ENCODE results near the gene SDC1. TPM values are rescaled to one million over a fixed set of nuclear protein-coding genes. Genes with fewer than 3 reads are reported as not detected.
"Not testable (repeated sequence)": the region's sequence is repeated elsewhere in the genome, so short reads cannot be mapped to it uniquely, and the experiment has no call there.

The SDC1 gene
- total RNA-seq, 1 donor from 2014 or later: 2.1 TPM

GRCh38 chr2:20198796-20199632, 25.9 kb downstream of the SDC1 start:
- Histone ChIP-seq H3K4me3 (ENCODE audit: low read length in 3 of 3) (no peak overlapping the region), H3K36me3 (ENCODE audit: control insufficient read depth in 3 of 3, insufficient read depth in 3 of 3, low read length in 3 of 3) (no peaks in the 10 kb centered on the region), H3K27me3 (ENCODE audit: control insufficient read depth in 3 of 3, insufficient read depth in 3 of 3, low read length in 3 of 3) (peaks cover 0 to 3% (median 0%) of the 10 kb centered on the region in 3 donors), H3K9ac (ENCODE audit: low read depth in 1 of 3, low read length in 3 of 3) (no peak overlapping the region), H3K27ac (ENCODE audit: low read depth, low read length) (no peak overlapping the region), H3K4me1 (ENCODE audit: control insufficient read depth in 3 of 3, insufficient read depth in 3 of 3, low read length in 3 of 3) (no peaks in the 10 kb centered on the region), H3K9me3 (ENCODE audit: control insufficient read depth in 3 of 3, low read length in 3 of 3) (no peaks in the 10 kb centered on the region)

DNA sequence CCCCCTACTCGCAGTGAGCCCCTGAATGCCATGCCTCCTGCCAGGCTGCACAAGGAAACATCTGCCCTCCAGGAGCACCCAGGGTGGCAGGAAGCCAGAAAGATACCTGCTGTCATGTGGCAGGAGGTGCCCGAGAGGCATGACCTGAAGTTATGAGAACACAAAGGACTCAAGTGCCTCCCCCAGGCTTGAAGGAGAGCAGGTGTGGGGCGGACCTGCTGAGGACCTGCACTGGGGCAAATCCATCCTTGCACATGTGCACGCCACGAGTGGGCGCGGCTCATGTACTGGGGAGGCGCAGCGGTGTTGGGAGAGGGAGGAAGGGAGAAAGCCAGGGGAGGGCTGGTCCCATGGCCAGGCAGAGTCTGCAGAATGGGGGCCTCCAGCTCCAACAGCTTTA, 26.9 kb downstream of the SDC1 start:
- Histone ChIP-seq H3K9me3 (ENCODE audit: control insufficient read depth in 3 of 3, low read length in 3 of 3) (no peaks in the 10 kb centered on the region), H3K36me3 (ENCODE audit: control insufficient read depth in 3 of 3, insufficient read depth in 3 of 3, low read length in 3 of 3) (no peaks in the 10 kb centered on the region), H3K4me3 (ENCODE audit: low read length in 3 of 3) (no peak overlapping the region), H3K27me3 (ENCODE audit: control insufficient read depth in 3 of 3, insufficient read depth in 3 of 3, low read length in 3 of 3) (peaks cover 0 to 3% (median 0%) of the 10 kb centered on the region in 3 donors), H3K27ac (ENCODE audit: low read depth, low read length) (no peak overlapping the region), H3K9ac (ENCODE audit: low read depth in 1 of 3, low read length in 3 of 3) (no peak overlapping the region), H3K4me1 (ENCODE audit: control insufficient read depth in 3 of 3, insufficient read depth in 3 of 3, low read length in 3 of 3) (no peaks in the 10 kb centered on the region)

- Histone ChIP-seq H3K4me3 (ENCODE audit: low read length in 3 of 3) (no peak overlapping the region), H3K9me3 (ENCODE audit: control insufficient read depth in 3 of 3, low read length in 3 of 3) (no peaks in the 10 kb centered on the region), H3K36me3 (ENCODE audit: control insufficient read depth in 3 of 3, insufficient read depth in 3 of 3, low read length in 3 of 3) (no peaks in the 10 kb centered on the region)
Measured at GRCh38 chr2:20197192-20197591, 27.7 kb downstream of the SDC1 start.

DNA sequence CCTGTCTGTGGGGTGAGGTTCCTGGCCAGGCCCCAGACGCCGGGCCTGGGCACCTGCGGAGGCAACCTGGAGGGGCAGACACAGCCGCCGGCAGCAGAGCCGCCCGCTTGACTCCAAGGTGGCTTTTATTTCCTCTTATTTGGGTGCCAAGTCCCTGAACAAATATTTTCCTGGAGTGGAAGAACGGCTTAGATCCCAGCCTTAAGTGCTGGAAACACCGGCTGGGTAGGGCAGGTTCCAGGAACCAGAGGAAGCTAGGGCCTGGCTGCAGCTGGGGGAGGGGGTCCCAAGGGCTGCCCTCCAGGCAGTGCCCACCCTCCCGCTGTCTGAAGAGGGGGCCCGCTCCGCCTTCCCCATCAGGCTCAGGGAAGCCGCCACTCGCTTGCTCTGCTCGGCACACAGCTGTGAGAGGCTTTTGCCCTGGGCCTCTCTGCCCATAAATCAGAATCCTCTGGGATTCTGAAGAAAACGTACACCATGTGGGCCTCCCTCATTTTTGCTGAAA, 28.2 kb downstream of the SDC1 start:
- H3K9me3 ChIP-seq (ENCODE audit: control insufficient read depth in 3 of 3, low read length in 3 of 3): no peaks in the 10 kb centered on the region
- no peak overlapping the region for H3K27ac ChIP-seq (ENCODE audit: low read depth, low read length)
- no peaks in the 10 kb centered on the region for H3K4me1 ChIP-seq (ENCODE audit: control insufficient read depth in 3 of 3, insufficient read depth in 3 of 3, low read length in 3 of 3)

More at GRCh38 chr2:20197192-20197591, 27.7 kb downstream of the SDC1 start:
- no peak overlapping the region for H3K27ac ChIP-seq (ENCODE audit: low read depth, low read length)
- no peaks in the 10 kb centered on the region for H3K4me1 ChIP-seq (ENCODE audit: control insufficient read depth in 3 of 3, insufficient read depth in 3 of 3, low read length in 3 of 3)
- no peak overlapping the region for H3K9ac ChIP-seq (ENCODE audit: low read depth in 1 of 3, low read length in 3 of 3)
- peaks cover 0 to 3% (median 0%) of the 10 kb centered on the region in 3 donors for H3K27me3 ChIP-seq (ENCODE audit: control insufficient read depth in 3 of 3, insufficient read depth in 3 of 3, low read length in 3 of 3)

GRCh38 chr2:20196053-20196656, 28.8 kb downstream of the SDC1 start:
- H3K36me3 ChIP-seq (ENCODE audit: control insufficient read depth in 3 of 3, insufficient read depth in 3 of 3, low read length in 3 of 3): no peaks in the 10 kb centered on the region
- no peaks in the 10 kb centered on the region for H3K4me1 ChIP-seq (ENCODE audit: control insufficient read depth in 3 of 3, insufficient read depth in 3 of 3, low read length in 3 of 3)
- H3K4me3 ChIP-seq (ENCODE audit: low read length in 3 of 3): no peak overlapping the region
- no peak overlapping the region for H3K27ac ChIP-seq (ENCODE audit: low read depth, low read length)
- H3K9me3 ChIP-seq (ENCODE audit: control insufficient read depth in 3 of 3, low read length in 3 of 3): no peaks in the 10 kb centered on the region
- H3K27me3 ChIP-seq (ENCODE audit: control insufficient read depth in 3 of 3, insufficient read depth in 3 of 3, low read length in 3 of 3): peaks cover 0 to 3% (median 0%) of the 10 kb centered on the region in 3 donors
- H3K9ac ChIP-seq (ENCODE audit: low read depth in 1 of 3, low read length in 3 of 3): no peak overlapping the region

More for the DNA sequence above, 28.2 kb downstream of the SDC1 start:
- H3K4me3 ChIP-seq (ENCODE audit: low read length in 3 of 3): no peak overlapping the region
- no peak overlapping the region for H3K9ac ChIP-seq (ENCODE audit: low read depth in 1 of 3, low read length in 3 of 3)
- H3K36me3 ChIP-seq (ENCODE audit: control insufficient read depth in 3 of 3, insufficient read depth in 3 of 3, low read length in 3 of 3): no peaks in the 10 kb centered on the region
- H3K27me3 ChIP-seq (ENCODE audit: control insufficient read depth in 3 of 3, insufficient read depth in 3 of 3, low read length in 3 of 3): peaks cover 0 to 3% (median 0%) of the 10 kb centered on the region in 3 donors

- Histone ChIP-seq H3K36me3 (ENCODE audit: control insufficient read depth in 3 of 3, insufficient read depth in 3 of 3, low read length in 3 of 3) (no peaks in the 10 kb centered on the region), H3K4me1 (ENCODE audit: control insufficient read depth in 3 of 3, insufficient read depth in 3 of 3, low read length in 3 of 3) (no peaks in the 10 kb centered on the region), H3K27me3 (ENCODE audit: control insufficient read depth in 3 of 3, insufficient read depth in 3 of 3, low read length in 3 of 3) (peaks cover 0 to 3% (median 0%) of the 10 kb centered on the region in 3 donors), H3K9me3 (ENCODE audit: control insufficient read depth in 3 of 3, low read length in 3 of 3) (no peaks in the 10 kb centered on the region), H3K4me3 (ENCODE audit: low read length in 3 of 3) (no peak overlapping the region), H3K9ac (ENCODE audit: low read depth in 1 of 3, low read length in 3 of 3) (no peak overlapping the region), H3K27ac (ENCODE audit: low read depth, low read length) (no peak overlapping the region)
Measured at GRCh38 chr2:20195431-20196033, 29.4 kb downstream of the SDC1 start.

- H3K4me1 ChIP-seq (ENCODE audit: control insufficient read depth in 3 of 3, insufficient read depth in 3 of 3, low read length in 3 of 3); H3K36me3 ChIP-seq (ENCODE audit: control insufficient read depth in 3 of 3, insufficient read depth in 3 of 3, low read length in 3 of 3); H3K9me3 ChIP-seq (ENCODE audit: control insufficient read depth in 3 of 3, low read length in 3 of 3); H3K27me3 ChIP-seq (ENCODE audit: control insufficient read depth in 3 of 3, insufficient read depth in 3 of 3, low read length in 3 of 3); H3K9ac ChIP-seq (ENCODE audit: low read depth in 1 of 3, low read length in 3 of 3); H3K27ac ChIP-seq (ENCODE audit: low read depth, low read length); H3K4me3 ChIP-seq (ENCODE audit: low read length in 3 of 3): not testable (repeated sequence)
Measured at GRCh38 chr2:20195016-20195411, 29.9 kb downstream of the SDC1 start.

- Histone ChIP-seq H3K4me1 (ENCODE audit: control insufficient read depth in 3 of 3, insufficient read depth in 3 of 3, low read length in 3 of 3) (no peaks in the 10 kb centered on the region), H3K9me3 (ENCODE audit: control insufficient read depth in 3 of 3, low read length in 3 of 3) (no peaks in the 10 kb centered on the region), H3K9ac (ENCODE audit: low read depth in 1 of 3, low read length in 3 of 3) (no peak overlapping the region), H3K36me3 (ENCODE audit: control insufficient read depth in 3 of 3, insufficient read depth in 3 of 3, low read length in 3 of 3) (no peaks in the 10 kb centered on the region), H3K27ac (ENCODE audit: low read depth, low read length) (no peak overlapping the region), H3K4me3 (ENCODE audit: low read length in 3 of 3) (no peak overlapping the region), H3K27me3 (ENCODE audit: control insufficient read depth in 3 of 3, insufficient read depth in 3 of 3, low read length in 3 of 3) (peaks cover 0 to 3% (median 0%) of the 10 kb centered on the region in 3 donors)
Measured at GRCh38 chr2:20194097-20195015, 30.6 kb downstream of the SDC1 start.

GRCh38 chr2:20193185-20193584, 31.7 kb downstream of the SDC1 start:
- Histone ChIP-seq H3K4me3 (ENCODE audit: low read length in 3 of 3) (no peak overlapping the region), H3K4me1 (ENCODE audit: control insufficient read depth in 3 of 3, insufficient read depth in 3 of 3, low read length in 3 of 3) (no peaks in the 10 kb centered on the region), H3K9ac (ENCODE audit: low read depth in 1 of 3, low read length in 3 of 3) (no peak overlapping the region), H3K27ac (ENCODE audit: low read depth, low read length) (no peak overlapping the region), H3K36me3 (ENCODE audit: control insufficient read depth in 3 of 3, insufficient read depth in 3 of 3, low read length in 3 of 3) (no peaks in the 10 kb centered on the region), H3K9me3 (ENCODE audit: control insufficient read depth in 3 of 3, low read length in 3 of 3) (no peaks in the 10 kb centered on the region), H3K27me3 (ENCODE audit: control insufficient read depth in 3 of 3, insufficient read depth in 3 of 3, low read length in 3 of 3) (peaks cover 0 to 3% (median 0%) of the 10 kb centered on the region in 3 donors)
